NCI-H510A treated with DMSO at 0.1 percent for 48 hours (cell line): ENCODE data around the gene DLG2.
"Not testable (repeated sequence)": the region's sequence is repeated elsewhere in the genome, so short reads cannot be mapped to it uniquely, and the experiment has no call there.

Experiments used
- DNase-seq: peaks from one replicate; lab custom pipeline; 2025; lab: John Stamatoyannopoulos, UW

The DLG2 gene

DNA sequence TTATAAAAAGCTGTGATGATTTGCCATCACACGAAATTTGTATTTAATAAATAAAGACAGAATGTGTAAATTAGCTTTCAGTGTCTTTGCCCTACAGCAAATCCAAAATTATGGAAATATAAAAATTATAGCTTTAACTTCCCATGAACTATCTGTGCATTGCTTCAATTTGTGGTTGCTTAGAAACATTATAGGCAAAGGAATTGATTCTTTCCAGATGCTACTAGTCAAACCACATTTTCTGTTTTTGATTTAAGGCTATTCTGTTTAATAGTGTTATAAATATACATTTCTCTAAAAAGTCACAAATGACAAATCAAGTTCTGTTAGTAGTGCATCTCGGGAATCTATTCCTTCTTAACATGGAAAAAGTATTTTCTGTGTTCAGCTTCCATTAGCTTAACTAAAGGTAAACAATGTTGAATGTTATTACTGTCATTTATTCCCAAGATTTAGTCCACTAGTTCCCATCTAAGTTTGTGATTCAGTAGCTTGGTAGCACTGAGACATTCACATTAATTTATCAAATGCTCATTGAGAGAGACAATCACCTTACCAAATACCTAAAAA, 1254.7 kb downstream of the DLG2 start:
- no peak for DNase-seq

DNA sequence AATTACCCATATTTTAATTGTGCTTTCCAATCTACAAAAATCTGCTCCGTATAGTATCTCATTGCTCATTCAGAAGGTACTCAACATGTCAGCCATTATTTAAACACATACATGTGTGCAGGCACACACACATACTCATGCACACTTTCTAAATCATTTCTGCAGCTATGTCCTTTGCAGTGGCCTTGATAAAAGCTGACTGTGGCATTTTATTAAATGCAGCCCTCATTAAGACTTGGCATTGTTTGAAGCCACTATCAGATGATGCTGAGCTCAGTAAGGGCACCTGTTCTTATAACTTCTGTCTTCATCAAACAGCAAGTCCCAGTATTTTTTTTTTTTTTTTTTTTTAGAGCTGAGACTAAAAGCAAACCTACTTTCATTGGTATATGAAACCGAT, 1269.1 kb downstream of the DLG2 start:
- DNase-seq, result no peak

DNA sequence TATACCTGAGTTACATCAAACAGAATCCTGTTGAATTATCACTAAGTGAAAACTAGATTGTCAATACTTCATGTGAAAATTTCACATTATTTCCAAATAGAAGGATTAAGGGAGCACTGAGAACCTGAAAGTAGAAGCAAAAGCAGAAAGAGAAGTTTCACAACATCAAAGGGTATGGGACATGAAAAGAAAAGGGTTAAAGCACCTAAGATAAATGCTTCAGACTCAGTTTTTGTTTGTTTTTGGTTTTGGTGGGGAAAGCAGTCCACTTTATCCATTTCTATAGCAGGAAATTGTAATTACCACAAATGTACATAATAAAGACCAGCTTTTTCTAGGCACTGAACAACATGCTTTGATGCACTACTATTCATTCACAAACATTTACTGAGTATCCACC, 1271.2 kb downstream of the DLG2 start:
- no peak for DNase-seq

DNA sequence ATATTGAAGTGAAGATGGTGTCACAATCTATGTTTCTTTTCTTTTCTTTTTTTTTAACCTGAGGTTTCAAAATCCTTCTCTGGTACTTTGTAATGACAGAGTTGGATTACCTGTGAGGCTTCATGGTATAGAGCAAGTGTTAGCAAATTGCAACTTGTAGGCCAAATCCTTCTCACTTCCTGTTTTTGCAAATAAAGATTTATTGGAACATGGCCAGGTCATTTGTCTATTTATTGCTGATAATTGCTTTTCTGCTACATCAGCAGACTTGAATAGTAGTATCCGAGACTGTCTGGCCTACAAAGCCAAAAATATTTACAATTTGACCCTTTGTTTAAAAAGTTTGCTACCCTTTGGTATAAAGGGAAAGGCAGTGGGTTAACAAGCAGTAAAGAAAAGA, 1281.5 kb downstream of the DLG2 start:
- no peak for DNase-seq

DNA sequence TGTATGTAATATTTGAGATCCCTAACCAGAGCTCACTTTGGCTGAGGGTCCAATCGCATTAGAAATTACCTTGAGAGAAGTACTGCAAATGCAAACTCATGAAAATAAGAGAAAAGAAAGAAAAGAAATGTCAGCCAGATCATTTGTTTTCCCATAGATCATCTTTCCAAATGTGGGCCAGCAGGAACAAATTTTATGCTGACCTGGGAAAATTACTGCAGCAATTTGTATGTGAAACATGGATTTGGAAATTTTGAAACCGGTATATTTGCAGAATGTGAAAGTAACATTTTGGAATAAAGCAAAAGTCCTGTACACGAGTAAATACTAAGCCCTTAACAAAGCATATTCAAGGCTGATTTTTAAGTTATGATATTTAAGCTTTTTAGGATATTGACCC, 1282.1 kb downstream of the DLG2 start:
- no peak for DNase-seq

DNA sequence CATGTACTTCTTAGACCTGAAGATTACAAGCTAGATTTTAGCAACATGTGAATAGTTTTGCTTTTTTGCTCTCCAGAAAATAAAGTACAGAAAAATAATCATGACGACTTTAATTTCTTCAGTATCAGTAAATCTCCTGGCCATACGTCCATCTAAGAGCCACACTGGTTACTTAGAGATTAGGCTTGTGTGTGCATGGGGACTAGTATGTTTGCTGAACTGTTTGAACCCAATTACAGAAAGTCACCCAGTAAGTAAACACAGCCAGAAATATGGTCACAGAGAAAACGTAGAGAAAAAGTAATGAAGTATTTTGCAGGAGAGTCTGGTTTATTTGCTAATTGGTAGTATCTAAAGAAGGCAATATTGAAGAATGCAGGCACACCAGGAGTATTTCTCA, 1287.3 kb downstream of the DLG2 start:
- no peak for DNase-seq

DNA sequence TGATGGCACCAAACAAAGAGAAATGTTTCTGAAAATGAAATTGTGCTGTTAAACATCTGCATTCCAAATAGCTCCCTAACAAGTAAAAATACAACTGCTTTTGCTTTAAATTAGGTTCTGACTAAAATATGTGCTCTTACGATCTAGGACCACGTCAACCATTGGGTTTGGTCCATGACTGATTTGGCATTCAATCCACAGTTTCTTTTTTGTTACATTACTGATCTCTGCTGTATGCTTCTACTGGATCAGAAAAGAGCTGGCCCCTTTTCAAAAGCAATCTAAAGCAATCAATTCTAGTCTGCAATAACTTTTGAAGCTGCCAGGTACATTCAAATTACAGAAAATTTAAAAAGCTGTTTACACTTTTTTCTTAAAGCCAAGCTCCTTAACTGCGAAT, 1293.9 kb downstream of the DLG2 start:
- no peak for DNase-seq

DNA sequence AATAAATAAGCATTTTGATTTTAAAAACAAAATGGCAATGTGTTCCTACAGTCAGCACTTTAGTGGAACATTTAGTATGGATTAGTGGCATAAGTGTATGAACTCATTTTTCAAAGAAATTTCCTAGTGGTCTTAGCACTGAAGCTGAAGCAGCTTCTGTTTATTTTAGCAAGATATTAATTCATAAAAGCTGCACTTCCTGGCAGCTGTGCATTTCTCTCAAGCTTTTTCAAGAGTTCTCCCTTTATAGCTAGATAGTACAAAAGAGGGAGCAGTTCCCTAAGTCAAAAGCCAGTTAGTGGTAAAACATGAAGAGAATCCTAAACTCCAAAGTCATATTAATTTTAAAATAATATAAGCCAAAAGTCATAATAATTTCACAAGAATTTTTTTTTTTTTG, 1304.9 kb downstream of the DLG2 start:
- no peak for DNase-seq

DNA sequence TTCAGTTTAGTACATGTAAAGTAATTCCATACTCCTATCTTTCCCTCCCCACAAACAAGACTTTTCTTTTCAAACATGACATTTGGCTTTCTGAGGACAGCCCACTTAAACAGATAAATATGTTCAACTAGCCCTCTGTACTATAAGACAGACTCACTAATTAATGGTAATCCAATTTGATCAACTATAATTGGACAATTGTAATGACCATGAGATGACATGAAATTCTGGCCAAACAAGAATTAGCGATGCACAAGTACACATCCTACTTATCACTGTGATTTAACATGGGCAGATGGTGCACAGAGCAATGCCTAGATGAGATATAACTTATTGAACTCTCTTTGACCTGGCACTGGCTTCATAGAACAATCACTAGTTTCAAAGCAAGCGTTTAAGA, 1307.3 kb downstream of the DLG2 start:
- DNase-seq, result no peak

DNA sequence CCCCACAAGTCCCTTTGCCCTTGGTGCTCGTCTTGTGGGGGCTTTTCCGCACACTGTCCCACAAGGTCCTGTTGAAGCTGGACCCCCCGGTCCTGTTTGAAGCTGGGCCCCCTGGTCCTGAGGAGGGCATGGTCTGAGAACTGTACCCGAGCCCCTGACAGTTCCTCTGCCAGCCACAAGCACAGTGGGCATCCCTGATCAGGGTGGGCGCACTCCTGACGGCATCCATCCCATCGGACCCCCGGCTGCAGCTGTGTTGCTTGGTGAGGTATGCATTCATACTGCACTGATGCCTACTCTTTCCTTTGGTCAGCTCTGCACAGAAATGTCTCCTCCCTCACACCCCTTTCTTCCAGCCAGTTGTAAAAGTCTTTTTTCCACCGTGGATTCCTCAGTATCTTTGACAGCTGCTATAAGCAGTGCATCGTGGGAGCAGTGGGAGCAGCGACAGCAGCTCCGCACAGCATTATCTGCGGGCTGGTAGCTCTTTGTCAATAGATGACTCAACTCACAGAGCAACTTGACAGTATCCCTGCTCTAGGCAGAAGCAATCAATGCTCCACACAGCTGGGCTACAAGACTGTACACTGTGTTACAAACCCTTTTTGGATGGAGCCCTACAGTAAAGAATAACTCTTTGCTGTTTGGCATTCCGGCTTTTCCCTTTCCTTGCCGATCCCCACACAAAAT, 1310.1 kb downstream of the DLG2 start:
- DNase-seq, result peak; percentile 7

DNA sequence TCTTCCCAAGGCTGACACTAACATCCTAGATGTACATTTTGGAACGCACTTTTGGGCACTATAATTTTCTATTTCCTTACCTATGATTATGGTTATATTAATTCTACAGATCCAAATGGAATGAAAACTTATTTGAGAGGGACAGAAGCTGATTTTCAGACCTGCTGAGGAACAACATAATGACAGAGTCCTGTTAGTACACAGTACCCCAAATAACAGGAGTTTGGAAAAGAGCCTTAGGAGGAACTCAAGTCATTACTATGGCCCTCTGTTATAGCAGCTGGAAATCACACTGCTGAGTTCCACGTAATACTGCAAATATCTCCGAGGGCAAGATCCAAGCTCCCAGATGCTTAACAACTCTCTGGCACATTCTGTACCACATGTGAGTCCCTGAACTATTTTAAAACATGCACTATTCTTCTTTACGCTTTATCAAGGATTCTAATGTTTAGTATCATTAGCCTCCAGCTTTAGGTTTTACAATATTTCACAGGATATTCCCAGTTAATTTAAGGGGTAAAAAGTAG, 1313.2 kb downstream of the DLG2 start:
- no peak for DNase-seq

DNA sequence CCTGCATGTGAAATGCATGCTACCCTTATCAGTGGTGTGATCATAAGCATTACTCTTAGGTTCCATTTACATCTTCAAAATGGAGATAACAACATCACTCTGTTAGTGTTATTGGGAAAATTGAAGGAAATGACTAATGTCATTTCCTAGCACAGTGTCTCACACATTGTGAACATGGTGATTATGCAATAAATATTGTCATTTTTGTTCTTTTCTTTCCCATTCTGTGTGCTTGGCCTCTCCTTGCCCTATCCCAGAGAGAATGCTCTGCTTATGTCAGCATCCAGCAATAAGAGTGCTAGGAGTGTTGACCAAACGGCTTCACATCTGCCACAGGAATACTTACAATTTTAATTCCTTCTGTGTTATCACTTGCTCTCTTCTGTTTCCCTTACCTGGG, 1316.9 kb downstream of the DLG2 start:
- DNase-seq, result no peak

DNA sequence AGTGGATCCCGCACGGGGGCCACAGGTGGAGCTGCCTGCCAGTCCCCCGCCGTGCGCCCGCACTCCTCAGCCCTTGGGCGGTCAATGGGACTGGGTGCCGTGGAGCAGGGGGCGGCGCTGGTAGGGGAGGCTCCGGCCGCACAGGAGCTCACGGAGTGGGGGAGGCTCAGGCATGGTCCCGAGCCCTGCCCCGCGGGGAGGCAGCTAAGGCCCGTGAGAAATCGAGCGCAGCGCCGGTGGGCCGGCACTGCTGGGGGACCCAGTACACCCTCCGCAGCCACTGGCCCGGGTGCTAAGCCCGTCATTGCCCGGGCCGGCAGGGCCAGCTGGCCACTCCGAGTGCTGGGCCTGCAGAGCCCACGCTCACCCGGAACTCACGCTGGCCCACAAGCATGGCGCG, 1318.7 kb downstream of the DLG2 start:
- not testable (repeated sequence) for DNase-seq

DNA sequence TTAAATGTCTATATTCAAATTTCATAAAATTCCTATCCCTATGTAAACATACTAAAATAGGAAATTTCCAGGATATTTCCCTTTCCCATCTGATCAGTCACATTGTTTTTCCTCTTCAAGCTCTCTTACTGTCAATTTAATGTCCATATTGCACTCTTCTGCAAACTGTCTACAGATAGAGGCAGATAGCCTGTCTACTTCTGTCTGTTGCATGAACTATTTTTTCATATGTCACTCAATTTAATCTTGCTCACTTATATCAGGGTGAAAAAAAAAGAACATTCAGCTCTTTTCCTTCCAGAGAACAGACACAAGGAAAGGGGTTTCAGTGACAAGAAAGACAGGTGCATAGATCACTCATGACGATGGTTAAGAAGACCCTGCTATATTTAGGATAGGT, 1327.1 kb downstream of the DLG2 start:
- DNase-seq, result no peak

DNA sequence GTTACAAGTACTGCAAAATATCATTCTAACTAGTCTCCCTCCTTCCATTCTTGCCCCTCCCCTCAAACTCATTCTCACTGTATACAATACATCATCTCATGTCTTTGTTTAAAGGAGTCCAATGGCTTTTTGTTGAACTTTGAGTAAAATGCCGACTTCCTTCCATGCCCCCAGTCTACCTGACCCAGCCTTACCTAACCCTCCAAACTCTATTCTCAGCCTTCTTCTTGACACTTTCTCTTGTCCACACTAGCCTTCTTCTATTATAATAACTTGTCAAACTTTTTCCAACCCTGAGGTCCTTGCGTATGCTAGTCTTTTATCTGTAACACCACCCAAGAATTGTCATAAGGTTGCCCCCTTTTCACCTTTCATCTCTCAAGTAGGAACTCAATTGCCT, 1329.6 kb downstream of the DLG2 start:
- DNase-seq, result no peak

DNA sequence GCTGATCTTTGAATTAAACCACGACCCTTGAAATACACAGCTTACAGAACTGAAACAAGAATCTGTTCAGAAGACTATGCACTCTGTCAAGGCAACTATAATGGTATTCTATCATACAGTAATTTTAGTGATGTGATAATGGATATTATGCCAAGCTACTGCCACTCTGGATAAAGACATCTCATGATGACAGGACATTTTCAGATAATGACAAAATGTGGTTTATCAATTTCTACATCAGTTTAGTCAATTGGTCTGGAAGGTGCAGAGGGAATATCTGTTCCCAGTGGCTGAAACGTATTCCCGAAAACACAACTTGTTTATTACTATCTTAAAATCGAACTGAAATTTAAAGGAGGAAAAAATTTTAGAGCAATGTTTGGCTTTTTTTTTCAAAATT, 1331.3 kb downstream of the DLG2 start:
- no peak for DNase-seq

DNA sequence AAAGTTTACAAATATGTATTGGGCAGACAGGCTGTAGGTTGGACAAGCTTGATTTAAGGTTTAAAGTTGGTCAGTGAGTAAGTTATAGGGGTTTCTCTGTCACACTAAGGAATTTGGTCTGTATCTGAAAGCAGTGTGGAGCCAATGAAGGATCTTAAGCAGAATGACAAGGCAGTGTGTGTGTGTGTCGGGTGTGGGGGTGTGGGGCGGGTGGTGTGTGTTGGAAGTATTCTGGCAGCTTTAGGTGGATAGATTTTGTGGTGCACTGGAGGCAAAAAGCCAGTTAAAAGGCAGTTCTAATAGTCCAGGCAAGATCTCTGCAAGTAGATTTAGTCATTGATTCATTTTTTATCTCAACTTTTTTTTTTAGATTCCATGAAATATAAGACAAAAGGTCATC, 1334.2 kb downstream of the DLG2 start:
- DNase-seq, result no peak

DNA sequence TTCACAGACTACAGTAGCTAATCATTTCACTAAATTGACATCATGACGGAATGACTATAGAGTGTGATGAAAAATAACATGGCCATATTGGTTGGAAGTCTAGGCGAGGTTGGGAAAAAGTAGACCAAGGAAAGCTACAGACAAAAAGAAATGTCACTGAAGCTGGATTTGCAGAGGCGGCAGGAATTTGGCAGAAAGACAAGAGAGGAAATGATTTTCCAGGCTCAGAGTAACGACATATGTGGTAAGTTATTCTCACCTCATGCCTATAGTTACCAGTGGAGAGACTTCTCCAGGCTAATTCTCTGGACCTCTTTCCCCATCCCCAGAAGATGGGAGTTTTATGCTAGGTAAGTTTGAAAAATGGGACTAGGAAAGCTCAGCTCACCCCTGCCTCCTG, 1335.1 kb downstream of the DLG2 start:
- DNase-seq, result no peak

DNA sequence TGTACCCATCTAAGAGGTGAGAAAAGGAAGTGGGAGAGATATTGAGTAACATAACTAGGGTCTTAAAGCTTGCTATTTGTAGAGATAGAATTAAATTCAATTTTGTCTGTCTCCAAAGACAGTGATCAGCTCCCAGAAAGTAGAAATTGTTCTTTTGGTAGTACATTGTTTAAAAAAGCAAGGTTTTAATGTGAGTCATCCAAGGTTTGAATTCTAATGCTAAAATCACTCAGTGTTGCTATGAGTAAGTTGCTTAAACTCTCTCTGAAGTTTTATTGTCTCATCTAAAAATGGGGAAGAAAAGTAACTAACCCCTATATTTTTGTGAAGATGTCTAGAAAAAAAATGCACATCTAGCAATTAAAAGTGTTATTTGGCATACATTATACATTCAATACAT, 1336.5 kb downstream of the DLG2 start:
- DNase-seq, result no peak

DNA sequence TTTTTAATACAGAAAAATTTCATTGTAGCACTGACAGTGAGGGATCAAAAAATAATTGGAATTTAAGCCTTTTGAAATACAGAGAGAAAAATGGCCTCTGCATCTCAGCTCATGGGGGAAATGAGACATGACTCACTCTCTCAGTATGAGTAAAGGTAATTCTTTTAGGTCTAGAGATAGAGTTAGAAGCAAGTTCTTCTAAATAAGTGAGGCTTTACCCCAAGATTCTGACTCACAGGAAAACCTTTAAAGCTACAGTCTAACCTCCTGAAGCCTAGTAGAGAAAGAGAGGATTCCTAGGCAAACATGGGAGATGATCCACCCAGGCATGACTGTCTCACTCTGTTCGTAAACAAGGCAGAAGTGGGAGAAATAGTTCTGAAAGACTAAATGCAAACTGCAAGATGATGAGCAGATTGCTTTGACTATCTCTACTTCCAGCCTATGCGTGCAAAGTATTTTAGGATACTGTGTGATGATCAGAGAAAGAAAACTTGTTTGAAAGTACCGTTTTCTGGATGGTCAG, 1337.7 kb downstream of the DLG2 start:
- DNase-seq, result no peak

DNA sequence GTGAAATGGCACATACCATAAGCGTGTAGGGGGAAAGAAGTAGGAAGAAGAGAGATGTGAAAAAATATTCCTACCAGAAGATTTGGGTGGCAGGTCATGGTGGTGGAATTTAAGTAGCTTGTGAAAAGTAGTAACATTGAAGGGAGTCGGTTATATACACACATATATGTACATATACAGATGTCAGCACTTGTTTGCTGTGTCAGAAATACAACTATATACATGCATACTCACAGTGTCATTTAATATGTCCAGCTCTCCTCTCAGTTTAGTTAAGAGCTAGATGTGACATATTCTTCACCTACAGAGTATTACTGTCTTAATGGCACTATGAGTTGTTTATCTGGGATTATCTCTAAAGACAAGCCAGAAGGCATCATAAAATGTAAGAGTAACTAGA, 1353.6 kb downstream of the DLG2 start:
- no peak for DNase-seq

DNA sequence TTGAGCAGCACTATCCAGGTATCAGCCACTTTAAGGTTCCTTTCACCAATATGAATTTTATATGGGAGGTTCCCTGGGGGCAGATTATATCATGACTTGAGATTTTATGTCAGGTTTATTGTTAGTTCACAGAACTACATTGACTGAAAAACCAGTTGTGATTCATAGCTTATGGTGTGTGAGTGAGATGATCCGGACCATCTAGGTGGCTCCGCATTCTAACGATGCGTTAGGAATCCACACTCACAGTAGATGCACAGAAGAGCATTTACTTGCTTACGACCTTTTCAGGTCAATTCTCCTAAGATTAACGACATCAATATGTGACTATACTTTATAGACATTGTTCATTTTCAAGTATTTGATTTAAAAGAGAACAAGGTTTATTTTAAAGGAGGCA, 1356.7 kb downstream of the DLG2 start:
- DNase-seq, result no peak

DNA sequence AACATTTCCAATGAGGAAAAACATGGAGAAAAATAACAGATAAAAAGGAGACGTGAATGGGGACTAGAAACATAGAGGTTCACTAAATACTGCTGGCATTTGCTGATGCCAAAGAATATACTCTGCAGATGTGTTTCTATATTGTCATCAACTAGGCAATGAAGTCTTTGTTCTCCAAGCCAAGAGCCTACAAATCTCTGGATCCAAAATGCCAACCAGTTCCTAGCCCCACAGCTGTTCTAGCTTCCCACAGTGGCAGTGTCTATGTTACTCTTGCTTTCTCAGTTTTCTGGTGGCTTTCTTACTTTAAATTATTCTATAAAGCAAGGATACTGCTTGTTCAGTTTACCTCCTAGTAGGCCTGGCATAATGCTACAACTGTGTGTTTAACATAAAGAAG, 1363.1 kb downstream of the DLG2 start:
- DNase-seq, result no peak

DNA sequence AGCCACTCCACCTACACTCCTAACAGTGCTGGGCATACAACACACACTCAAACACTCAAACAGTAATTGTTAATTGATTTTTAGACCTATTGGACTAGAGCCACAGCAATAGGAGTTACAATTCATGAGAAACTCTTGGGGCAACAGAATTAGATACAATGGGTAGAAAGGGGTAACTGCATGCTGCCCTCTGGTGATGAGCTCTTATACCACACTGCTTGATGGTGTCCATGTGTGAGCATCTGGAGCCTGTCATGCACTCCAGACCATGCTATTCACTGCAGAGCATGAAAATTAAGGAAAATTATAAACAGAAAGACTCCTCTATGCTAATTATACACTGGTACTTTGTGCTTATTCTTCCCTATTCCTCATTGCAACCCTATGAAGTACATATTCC, 1365.4 kb downstream of the DLG2 start:
- no peak for DNase-seq
